T-cell (primary cell): Measurements from ENCODE around the gene UROC1. TPM values are rescaled to one million over a fixed set of nuclear protein-coding genes. Genes with fewer than 3 reads are reported as not detected.
"Not testable (repeated sequence)": the region's sequence is repeated elsewhere in the genome, so short reads cannot be mapped to it uniquely, and the experiment has no call there.

ENCODE experiments used
- ATAC-seq, 4 experiments: fragments of 200-7000 bp in 3 of 4; fragments of 150-1000 bp in 1 of 4; cut with Tn5 transposase; replicated peaks in 1 of 4; 1 replicate in 3 of 4; 2 replicates in 1 of 4; pipeline ENCODE4 v1.10.0; 2021; ENCODE audit warnings: moderate library complexity in 3 of 4, mild to moderate bottlenecking in 2 of 4, moderate number of reproducible peaks in 1 of 4
- CTCF ChIA-PET, 2 donors: fragments of 300-600 bp; sonication (Branson Sonifier 250); formaldehyde crosslinking; loops; one replicate each; lab custom pipeline; 2022; ENCODE audit warnings: antibody characterized with exemption in 2 of 2; lab: Charles Lee
- POLR2A ChIA-PET, 2 donors: fragments of 300-600 bp; sonication (Branson Sonifier 250); formaldehyde crosslinking; loops; one replicate each; lab custom pipeline; 2022; ENCODE audit warnings: antibody characterized with exemption in 2 of 2; lab: Charles Lee
- DNase-seq, 35 experiments: peaks; one replicate each; pipeline versions ENCODE4 v3.0.0 to v3.0.0-alpha.2; 2013 to 2023
- H3K27ac ChIP-seq: one replicate; pipeline ENCODE4 v1.5.1; 2013; ENCODE audit warnings: low read length
- H3K27me3 ChIP-seq, 2 experiments: replicated peaks in 1 of 2; 1 replicate in 1 of 2; 2 replicates in 1 of 2; pipeline versions ENCODE4 v1.6.1 to v1.7.0; 2013; ENCODE audit warnings: low read length in 1 of 2, mixed read lengths in 1 of 2; ENCODE audit not compliant: control insufficient read depth in 2 of 2, insufficient read depth in 2 of 2; ENCODE audit errors: extremely low read depth in 1 of 2
- H3K36me3 ChIP-seq, 2 donors: 1 replicate in 1 of 2; 2 replicates in 1 of 2; pipeline versions ENCODE4 v1.6.1 to v1.7.0; 2013; ENCODE audit warnings: low read length in 1 of 2; ENCODE audit not compliant: control insufficient read depth in 2 of 2, insufficient read depth in 1 of 2; ENCODE audit errors: extremely low read depth in 1 of 2
- H3K4me1 ChIP-seq, 2 experiments: 1 replicate in 1 of 2; 2 replicates in 1 of 2; pipeline versions ENCODE4 v1.6.1 to v1.7.0; 2013; ENCODE audit warnings: low read length in 2 of 2, mixed read lengths in 1 of 2; ENCODE audit not compliant: insufficient read depth in 2 of 2, control insufficient read depth in 1 of 2; ENCODE audit errors: extremely low read depth in 1 of 2
- H3K4me3 ChIP-seq, 2 donors: 1 replicate in 1 of 2; 2 replicates in 1 of 2; pipeline versions ENCODE4 v1.5.1 to v1.7.0; 2013; ENCODE audit warnings: mild to moderate bottlenecking in 2 of 2, low read length in 1 of 2, moderate library complexity in 1 of 2; ENCODE audit not compliant: control insufficient read depth in 1 of 2; ENCODE audit errors: extremely low read depth in 1 of 2
- H3K9me3 ChIP-seq: 2 replicates; pipeline ENCODE4 v1.7.0; 2013
- H3K27ac Mint-ChIP-seq, 2 donors: one replicate each; pipeline ENCODE4 v1.8.0; 2020 to 2021; ENCODE audit warnings: mild to moderate bottlenecking in 2 of 2, mixed read lengths in 2 of 2
- H3K27me3 Mint-ChIP-seq, 2 donors: one replicate each; pipeline ENCODE4 v1.8.0; 2021 to 2022; ENCODE audit warnings: mixed read lengths in 2 of 2
- H3K36me3 Mint-ChIP-seq: one replicate; pipeline ENCODE4 v1.8.0; 2021; ENCODE audit warnings: mixed read lengths
- H3K4me1 Mint-ChIP-seq, 3 donors: one replicate each; pipeline ENCODE4 v1.8.0; 2020 to 2022; ENCODE audit warnings: mixed read lengths in 3 of 3, mild to moderate bottlenecking in 1 of 3
- H3K4me3 Mint-ChIP-seq, 3 donors: one replicate each; pipeline ENCODE4 v1.8.0; 2020 to 2022; ENCODE audit warnings: mild to moderate bottlenecking in 3 of 3, mixed read lengths in 3 of 3, moderate library complexity in 3 of 3
- H3K9me3 Mint-ChIP-seq, 3 donors: one replicate each; pipeline ENCODE4 v1.8.0; 2020 to 2022; ENCODE audit warnings: mixed read lengths in 3 of 3
- WGBS: methylation state at CpG from one replicate; pipeline ENCODE4 v1.1.5; 2013; ENCODE audit warnings: missing lambda C conversion rate; ENCODE audit not compliant: insufficient coverage; 5-methylcytosine and 5-hydroxymethylcytosine counted together
- total RNA-seq, 35 experiments: library from RNA in 6 of 35; stranded (reverse) in 6 of 35; fragments of 120-200 nt in 1 of 35; gene quantifications; one replicate each; pipeline versions ENCODE4 v1.2.1 to v1.2.4 and lab custom pipeline; 2013 to 2026

UROC1 gene
- total RNA-seq, 5 donors from 2014 or later (not counting 1 experiment from before 2014, with no cell fraction given): 0.09 TPM; not detected in 4

- H3K27ac Mint-ChIP-seq: no peak overlapping the region
- no peaks in the 10 kb centered on the region for H3K36me3 Mint-ChIP-seq
- H3K4me3 Mint-ChIP-seq: no peak overlapping the region
- ChIA-PET CTCF (interaction anchor here in 1 of 2 donors (1.1 kb wide), 1 partner anchor 11 kb away, joined by 4 read pairs; no protein-coding TSS in a partner anchor), POLR2A (no interaction called here)
- no peak overlapping the region for H3K4me3 ChIP-seq
- 86% methylated on average over 10 of the region's 10 CpGs for WGBS
- H3K4me1 ChIP-seq: no peaks in the 10 kb centered on the region
- peaks cover 0 to 24% of the 10 kb centered on the region in 2 experiments for H3K27me3 ChIP-seq
- no peak overlapping the region for H3K27ac ChIP-seq
- H3K27me3 Mint-ChIP-seq: peaks cover 14 to 16% of the 10 kb centered on the region in 2 donors
- H3K9me3 Mint-ChIP-seq: no peaks in the 10 kb centered on the region
- ATAC-seq (no peak), DNase-seq (peak in 1 of 35 experiments; percentile 20)
- no peaks in the 10 kb centered on the region for H3K9me3 ChIP-seq
- peaks cover 0 to 2% (median 0%) of the 10 kb centered on the region in 3 donors for H3K4me1 Mint-ChIP-seq
- no peaks in the 10 kb centered on the region for H3K36me3 ChIP-seq
Observed at GRCh38 chr3:126537730-126538281, 20.2 kb upstream of the UROC1 start.

- Mint-ChIP-seq H3K27ac (no peak overlapping the region), H3K36me3 (no peaks in the 10 kb centered on the region), H3K4me3 (no peak overlapping the region), H3K9me3 (no peaks in the 10 kb centered on the region), H3K27me3 (peaks cover 14 to 16% of the 10 kb centered on the region in 2 donors), H3K4me1 (peaks cover 0 to 2% (median 0%) of the 10 kb centered on the region in 3 donors)
- DNase-seq: peak in 1 of 35 experiments; percentile 8
- POLR2A ChIA-PET: no interaction called here
- WGBS: 88% methylated on average over 7 of the region's 9 CpGs
- CTCF ChIA-PET: interaction anchor here in 1 of 2 donors (1.1 kb wide), 1 partner anchor 10 kb away, joined by 4 read pairs; no protein-coding TSS in a partner anchor
- Histone ChIP-seq H3K27ac (no peak overlapping the region), H3K36me3 (no peaks in the 10 kb centered on the region), H3K4me3 (no peak overlapping the region), H3K4me1 (no peaks in the 10 kb centered on the region), H3K9me3 (no peaks in the 10 kb centered on the region), H3K27me3 (peaks cover 0 to 24% of the 10 kb centered on the region in 2 experiments)
- ATAC-seq: no peak
Observed at GRCh38 chr3:126537116-126537729, 19.6 kb upstream of the UROC1 start.

DNA sequence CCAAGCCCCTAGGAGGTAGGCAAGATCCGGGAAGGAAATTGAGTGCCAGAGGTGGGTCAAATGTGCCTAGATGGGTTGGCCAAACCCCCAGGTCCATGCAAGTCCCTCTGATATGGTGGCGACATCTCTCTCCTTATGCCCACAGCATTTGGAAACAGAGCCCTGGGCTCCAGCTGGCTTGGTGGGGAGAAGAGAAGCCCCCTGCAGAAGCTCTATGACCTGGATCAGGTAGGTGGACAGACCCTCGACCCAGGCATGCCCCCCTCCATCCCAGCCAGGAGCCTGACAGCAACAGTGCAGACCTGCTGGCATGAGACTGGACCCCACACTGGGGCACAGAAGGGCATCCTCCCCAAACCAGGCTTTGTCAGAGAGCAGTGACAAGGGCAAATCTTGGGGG lies 18.6 kb upstream of the UROC1 start:
- Mint-ChIP-seq H3K4me1 (peaks cover 0 to 2% (median 0%) of the 10 kb centered on the region in 3 donors), H3K36me3 (no peaks in the 10 kb centered on the region), H3K4me3 (no peak overlapping the region), H3K27me3 (peaks cover 14 to 16% of the 10 kb centered on the region in 2 donors), H3K27ac (no peak overlapping the region), H3K9me3 (no peaks in the 10 kb centered on the region)
- WGBS: no CpG with 5 or more reads among the region's 3 CpGs
- Histone ChIP-seq H3K27me3 (peaks cover 0 to 20% of the 10 kb centered on the region in 2 experiments), H3K4me3 (no peak overlapping the region), H3K27ac (no peak overlapping the region), H3K9me3 (no peaks in the 10 kb centered on the region), H3K4me1 (no peaks in the 10 kb centered on the region), H3K36me3 (no peaks in the 10 kb centered on the region)
- CTCF ChIA-PET: no interaction called here
- ATAC-seq (no peak), DNase-seq (no peak)
- POLR2A ChIA-PET: no interaction called here

- no peak for DNase-seq
- H3K27ac ChIP-seq: no peak overlapping the region
- no peak overlapping the region for H3K27ac Mint-ChIP-seq
- peaks cover 14 to 16% of the 10 kb centered on the region in 2 donors for H3K27me3 Mint-ChIP-seq
- H3K36me3 ChIP-seq: no peaks in the 10 kb centered on the region
- peaks cover 0 to 21% of the 10 kb centered on the region in 2 experiments for H3K27me3 ChIP-seq
- H3K9me3 ChIP-seq: no peaks in the 10 kb centered on the region
- H3K36me3 Mint-ChIP-seq: no peaks in the 10 kb centered on the region
- H3K4me3 ChIP-seq: no peak overlapping the region
- no peaks in the 10 kb centered on the region for H3K4me1 Mint-ChIP-seq
- ChIA-PET CTCF (no interaction called here), POLR2A (no interaction called here)
- no peaks in the 10 kb centered on the region for H3K4me1 ChIP-seq
- ATAC-seq: no peak
- no peaks in the 10 kb centered on the region for H3K9me3 Mint-ChIP-seq
- no peak overlapping the region for H3K4me3 Mint-ChIP-seq
Observed at GRCh38 chr3:126535636-126536035, 18.1 kb upstream of the UROC1 start.

DNA sequence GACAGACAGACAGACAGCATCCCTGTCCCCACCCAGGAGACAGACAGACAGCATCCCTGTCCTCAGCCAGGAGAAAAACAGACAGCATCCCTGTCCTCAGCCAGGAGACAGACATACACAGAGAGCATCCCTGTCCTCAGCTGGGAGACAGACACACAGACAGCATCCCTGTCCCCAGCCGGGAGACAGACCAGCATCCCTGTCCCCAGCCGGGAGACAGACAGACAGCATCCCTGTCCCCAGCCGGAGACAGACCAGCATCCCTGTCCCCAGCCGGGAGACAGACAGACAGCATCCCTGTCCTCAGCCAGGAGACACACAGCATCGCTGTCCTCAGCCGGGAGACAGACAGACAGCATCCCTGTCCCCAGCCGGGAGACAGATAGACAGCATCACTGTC lies 17.1 kb upstream of the UROC1 start:
- H3K27ac Mint-ChIP-seq: not testable (repeated sequence)

GRCh38 chr3:126533506-126533905 lies 15.9 kb upstream of the UROC1 start:
- H3K27me3 Mint-ChIP-seq: peaks cover 14 to 16% of the 10 kb centered on the region in 2 donors
- Histone ChIP-seq H3K36me3 (no peaks in the 10 kb centered on the region), H3K27me3 (peaks cover 0 to 29% of the 10 kb centered on the region in 2 experiments), H3K27ac (no peak overlapping the region), H3K4me3 (no peak overlapping the region), H3K4me1 (no peaks in the 10 kb centered on the region), H3K9me3 (no peaks in the 10 kb centered on the region)
- no peak overlapping the region for H3K4me3 Mint-ChIP-seq
- ChIA-PET POLR2A (no interaction called here), CTCF (no interaction called here)
- ATAC-seq: no peak
- H3K27ac Mint-ChIP-seq: no peak overlapping the region
- H3K36me3 Mint-ChIP-seq: no peaks in the 10 kb centered on the region
- DNase-seq: no peak
- no peaks in the 10 kb centered on the region for H3K9me3 Mint-ChIP-seq
- no peaks in the 10 kb centered on the region for H3K4me1 Mint-ChIP-seq

More for the DNA sequence above, 17.1 kb upstream of the UROC1 start:
- DNase-seq, POLR2A ChIA-PET, H3K36me3 ChIP-seq, CTCF ChIA-PET, H3K4me3 Mint-ChIP-seq, H3K4me3 ChIP-seq, H3K9me3 Mint-ChIP-seq, H3K4me1 ChIP-seq, H3K36me3 Mint-ChIP-seq, H3K4me1 Mint-ChIP-seq, H3K27ac ChIP-seq, ATAC-seq, H3K9me3 ChIP-seq: not testable (repeated sequence)
- peaks cover 14 to 16% of the 10 kb centered on the region in 2 donors for H3K27me3 Mint-ChIP-seq
- 85% methylated on average over 7 of the region's 7 CpGs for WGBS
- peaks cover 0 to 29% of the 10 kb centered on the region in 2 experiments for H3K27me3 ChIP-seq
